Erythroblast (primary cell): ENCODE measurements around the gene FNDC5.

Experiments used
- GATA1 ChIP-seq: IDR thresholded peaks from 2 replicates; pipeline ENCODE4 v1.6.1; 2011; ENCODE audit warnings: low read depth, mild to moderate bottlenecking, control low read depth, low read length, moderate library complexity
- POLR2A ChIP-seq: IDR thresholded peaks from 2 replicates; pipeline ENCODE4 v1.6.1; 2011; ENCODE audit warnings: mild to moderate bottlenecking, low read length

GRCh38 chr1:32915766-32916706 is 45.3 kb upstream of the FNDC5 start:
- no peak for TF ChIP-seq POLR2A
- TF ChIP-seq GATA1, result no peak
